HCT116 (cell line): ENCODE measurements around the gene SEC14L3. TPM values are rescaled to one million over a fixed set of nuclear protein-coding genes. Genes with fewer than 3 reads are reported as not detected.
"Not testable (repeated sequence)": the region's sequence is repeated elsewhere in the genome, so short reads cannot be mapped to it uniquely, and the experiment has no call there.

Experiments
- ATAC-seq: fragments of 200-7000 bp; cut with Tn5 transposase; 2 replicates; pipeline ENCODE4 v1.9.1; 2020; ENCODE audit warnings: mild to moderate bottlenecking, moderate library complexity
- BruUV-seq: library from RNA; stranded (reverse); fragments of 400-500 nt; replicated peaks from 2 replicates; lab custom pipeline; 2021; lab: Mats Ljungman, UMichigan
- CTCF ChIA-PET: fragments of 300-600 bp; sonication (Branson Sonifier 250); formaldehyde crosslinking; loops from one replicate; lab custom pipeline; 2021; ENCODE audit warnings: antibody characterized with exemption; lab: Charles Lee
- POLR2A ChIA-PET: fragments of 300-600, 350-600 bp; sonication (Branson Sonifier 250); formaldehyde crosslinking; loops from one replicate; lab custom pipeline; 2021; ENCODE audit warnings: antibody characterized with exemption; lab: Charles Lee
- RAD21 ChIA-PET, 2 experiments: fragments of 300-600 bp; sonication (Branson Sonifier 250); formaldehyde crosslinking; loops; one replicate each; lab custom pipeline; 2023; ENCODE audit warnings: low total read pairs in 2 of 2; ENCODE audit not compliant: uncharacterized antibody in 2 of 2, unreplicated experiment in 2 of 2, low non-redundant PET in 1 of 2; lab: Charles Lee
- DNase-seq: peaks from one replicate; pipeline ENCODE4 v3.0.0-alpha.2; 2010; ENCODE audit warnings: low read depth, low spot score
- H2AFZ ChIP-seq: fragments of 200-600 bp; shearing (Covaris generic), sonication (generic); 2 replicates; pipeline ENCODE4 v1.6.1; 2017; ENCODE audit warnings: low read depth, mixed run types, mixed read lengths, antibody characterized with exemption, low read length; ENCODE audit not compliant: poor library complexity, severe bottlenecking
- H3K27ac ChIP-seq: 2 replicates; pipeline ENCODE4 v1.5.1; 2012; ENCODE audit warnings: low read depth, low read length
- H3K27me3 ChIP-seq: fragments of 200-600 bp; sonication (generic); 2 replicates; pipeline ENCODE4 v1.6.1; 2016; ENCODE audit warnings: mixed run types, low read length, mixed read lengths; ENCODE audit not compliant: insufficient read depth
- H3K36me3 ChIP-seq, 2 experiments: fragments of 200-500 bp in 1 of 2; fragments of 200-600 bp in 1 of 2; sonication (Bioruptor generic) in 1 of 2; sonication (generic) in 1 of 2; 2 replicates each; pipeline versions ENCODE4 v1.5.1 to v1.6.1; 2014 to 2016; ENCODE audit warnings: low read length in 2 of 2, inconsistent platforms in 1 of 2, mixed read lengths in 1 of 2, mixed run types in 1 of 2; ENCODE audit not compliant: insufficient read depth in 2 of 2, control insufficient read depth in 1 of 2
- H3K4me1 ChIP-seq, 2 experiments: fragments of 200-600 bp in 1 of 2; sonication (generic) in 1 of 2; 2 replicates each; pipeline versions ENCODE4 v1.5.1 to v1.6.1; 2012 to 2017; ENCODE audit warnings: low read length in 2 of 2, inconsistent platforms in 1 of 2, mild to moderate bottlenecking in 1 of 2, mixed read lengths in 1 of 2, mixed run types in 1 of 2, moderate library complexity in 1 of 2; ENCODE audit not compliant: insufficient read depth in 2 of 2, control insufficient read depth in 1 of 2
- H3K4me2 ChIP-seq: fragments of 200-600 bp; sonication (generic); 2 replicates; pipeline ENCODE4 v1.6.1; 2017; ENCODE audit warnings: mixed run types, low read length, mixed read lengths
- H3K4me3 ChIP-seq, 2 experiments: fragments of 200-600 bp in 1 of 2; sonication (generic) in 1 of 2; replicated peaks in 1 of 2; 2 replicates each; pipeline ENCODE4 v1.5.1; 2011 to 2016; ENCODE audit warnings: low read length in 2 of 2, control low read depth in 1 of 2, low read depth in 1 of 2, mild to moderate bottlenecking in 1 of 2, mixed read lengths in 1 of 2, mixed run types in 1 of 2
- H3K79me2 ChIP-seq: fragments of 200-600 bp; sonication (generic); 2 replicates; pipeline ENCODE4 v1.6.1; 2017; ENCODE audit warnings: mild to moderate bottlenecking, mixed run types, low read length, moderate library complexity, mixed read lengths; ENCODE audit not compliant: insufficient read depth
- H3K9ac ChIP-seq: fragments of 200-600 bp; sonication (generic); 2 replicates; pipeline ENCODE4 v1.6.1; 2016; ENCODE audit warnings: low read length, mixed read lengths
- H3K9me2 ChIP-seq: fragments of 200-600 bp; sonication (generic), shearing (Covaris generic); 2 replicates; pipeline ENCODE4 v1.6.1; 2017; ENCODE audit warnings: mixed run types, mild to moderate bottlenecking, moderate library complexity; ENCODE audit not compliant: insufficient read depth
- H3K9me3 ChIP-seq, 2 experiments: fragments of 200-500 bp in 1 of 2; fragments of 200-600 bp in 1 of 2; sonication (Bioruptor generic) in 1 of 2; sonication (generic) in 1 of 2; 2 replicates each; pipeline ENCODE4 v1.6.1; 2014 to 2017; ENCODE audit warnings: low read length in 2 of 2, mixed read lengths in 2 of 2, inconsistent platforms in 1 of 2, low read depth in 1 of 2, mild to moderate bottlenecking in 1 of 2, mixed run types in 1 of 2, moderate library complexity in 1 of 2; ENCODE audit not compliant: control insufficient read depth in 1 of 2, insufficient read depth in 1 of 2
- H4K20me1 ChIP-seq: fragments of 200-600 bp; sonication (generic), shearing (Covaris generic); 2 replicates; pipeline ENCODE4 v1.6.1; 2017; ENCODE audit warnings: mixed run types, mild to moderate bottlenecking, moderate library complexity; ENCODE audit not compliant: insufficient read depth
- CBX3 ChIP-seq: IDR thresholded peaks from 2 replicates; pipeline ENCODE4 v1.6.1; 2012; ENCODE audit warnings: low read depth
- EGR1 ChIP-seq: IDR thresholded peaks from 2 replicates; pipeline ENCODE4 v1.6.1; 2012; ENCODE audit warnings: low read depth
- EZH2phosphoT487 ChIP-seq: fragments of 200-600 bp; IDR thresholded peaks from 2 replicates; pipeline ENCODE4 v1.6.1; 2018; ENCODE audit warnings: antibody characterized with exemption, borderline replicate concordance
- FOSL1 ChIP-seq: IDR thresholded peaks from 2 replicates; pipeline ENCODE4 v1.6.1; 2012; ENCODE audit warnings: low read depth
- RAD21 ChIP-seq: IDR thresholded peaks from 2 replicates; pipeline ENCODE4 v1.6.1; 2012; ENCODE audit warnings: low read depth, mild to moderate bottlenecking
- SIN3A ChIP-seq: IDR thresholded peaks from 2 replicates; pipeline ENCODE4 v1.6.1; 2012; ENCODE audit warnings: low read depth
- ZBTB33 ChIP-seq: IDR thresholded peaks from 2 replicates; pipeline ENCODE4 v1.6.1; 2011; ENCODE audit warnings: mild to moderate bottlenecking, low read length, moderate library complexity; ENCODE audit not compliant: insufficient replicate concordance; ENCODE audit errors: extremely low read depth
- ZNF274 ChIP-seq: fragments of 200-500 bp; sonication (Bioruptor generic); IDR thresholded peaks from 2 replicates; pipeline ENCODE4 v1.6.1; 2014; ENCODE audit warnings: mild to moderate bottlenecking, low read depth, low read length, inconsistent platforms
- intact Hi-C: fragments of 100-400 bp; cut with micrococcal nuclease; formaldehyde crosslinking; loops from 2 replicates; pipeline ENCODE4 v1.10.0; 2022
- total RNA-seq: library from RNA; stranded (reverse); gene quantifications from one replicate; pipeline ENCODE4 v1.2.1, GENCODE V29; 2021; ENCODE audit not compliant: unreplicated experiment

The SEC14L3 gene
- total RNA-seq, 1 experiment from 2014 or later: not detected

- no peak for DNase-seq
- H3K36me3 ChIP-seq: no peaks in the 10 kb centered on the region
- no peak overlapping the region for H3K27ac ChIP-seq
- H3K9me3 ChIP-seq: no peaks in the 10 kb centered on the region
- CTCF ChIA-PET: no interaction called here
- TF ChIP-seq CBX3 (no peak), ZBTB33 (no peak), SIN3A (no peak), ZNF274 (no peak), EGR1 (no peak), FOSL1 (no peak), EZH2phosphoT487 (no peak), RAD21 (no peak)
- TF ChIP-seq, all 23 proteins: peak for 0
- ChIA-PET RAD21 (no interaction called here), POLR2A (no interaction called here)
- H3K4me3 ChIP-seq: no peak overlapping the region
- no peaks in the 10 kb centered on the region for H3K79me2 ChIP-seq
- ATAC-seq: no peak
- intact Hi-C loops: no loop called here
- H3K4me2 ChIP-seq: no peak overlapping the region
- no peak overlapping the region for H2AFZ ChIP-seq
- no peaks in the 10 kb centered on the region for H3K9me2 ChIP-seq
- H3K27me3 ChIP-seq: peaks cover 14% of the 10 kb centered on the region; the same call in 1 of the 2 replicates
- H3K4me1 ChIP-seq: no peaks in the 10 kb centered on the region
- H4K20me1 ChIP-seq: no peaks in the 10 kb centered on the region
- H3K9ac ChIP-seq: no peak overlapping the region
- BruUV-seq: no TSS peak
Observed at GRCh38 chr22:30470655-30471054, 1.2 kb downstream of the SEC14L3 start.

DNA sequence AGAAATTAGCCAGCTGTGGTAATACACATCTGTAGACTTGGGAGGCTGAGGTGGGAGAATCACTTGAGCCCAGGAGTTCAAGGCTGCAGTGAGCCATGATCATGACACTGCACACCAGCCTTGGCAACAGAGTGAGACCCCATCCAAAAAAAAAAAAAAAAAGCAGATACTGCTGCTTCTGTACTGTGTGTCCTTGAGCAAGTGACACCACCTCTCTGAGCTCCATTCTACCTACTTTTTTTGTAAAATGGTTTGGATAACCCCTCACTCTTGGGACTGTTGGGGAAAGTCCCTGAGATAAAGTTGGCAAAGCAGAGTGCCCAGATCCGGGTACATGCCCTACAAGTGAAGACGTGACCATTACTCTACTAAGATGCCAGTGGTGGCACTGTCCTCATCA lies 2.7 kb downstream of the SEC14L3 start:
- Histone ChIP-seq H3K9me2 (no peaks in the 10 kb centered on the region), H3K4me3 (no peak overlapping the region), H3K4me2 (no peak overlapping the region), H4K20me1 (no peaks in the 10 kb centered on the region), H3K9me3 (no peaks in the 10 kb centered on the region), H3K27me3 (peaks cover 20% of the 10 kb centered on the region; the same call in 1 of the 2 replicates), H3K36me3 (no peaks in the 10 kb centered on the region), H3K9ac (no peak overlapping the region), H3K79me2 (no peaks in the 10 kb centered on the region), H3K4me1 (no peaks in the 10 kb centered on the region), H2AFZ (no peak overlapping the region), H3K27ac (no peak overlapping the region)
- no peak for ATAC-seq
- BruUV-seq: no TSS peak
- TF ChIP-seq EZH2phosphoT487: no peak
- ChIA-PET RAD21 (no interaction called here), POLR2A (no interaction called here), CTCF (no interaction called here)
- intact Hi-C loops: no loop called here
- no peak for DNase-seq

- DNase-seq, H3K4me1 ChIP-seq, H3K4me2 ChIP-seq, CTCF ChIA-PET, H3K4me3 ChIP-seq, H3K27ac ChIP-seq, H3K9ac ChIP-seq, POLR2A ChIA-PET, H3K27me3 ChIP-seq, BruUV-seq, H4K20me1 ChIP-seq, H3K36me3 ChIP-seq, H2AFZ ChIP-seq, H3K9me3 ChIP-seq, ATAC-seq, H3K9me2 ChIP-seq, intact Hi-C loops, RAD21 ChIA-PET, H3K79me2 ChIP-seq: not testable (repeated sequence)
Observed at GRCh38 chr22:30460555-30460954, 11.3 kb downstream of the SEC14L3 start.
